DOHH2 (cell line): ENCODE measurements around the gene PRSS12.

ENCODE experiments used
- CTCF ChIP-seq: fragments of 200-600 bp; sonication (generic); IDR thresholded peaks from one replicate; pipeline ENCODE4 v1.5.1; 2014; ENCODE audit warnings: antibody characterized with exemption, mild to moderate bottlenecking, low read depth, low read length; ENCODE audit not compliant: poor library complexity, severe bottlenecking
- EZH2phosphoT487 ChIP-seq: fragments of 200-600 bp; sonication (generic); IDR thresholded peaks from 2 replicates; pipeline ENCODE4 v1.6.1; 2017; ENCODE audit warnings: borderline replicate concordance, mild to moderate bottlenecking, antibody characterized with exemption, low read length, moderate library complexity, mixed read lengths

- TF ChIP-seq CTCF (no peak), EZH2phosphoT487 (no peak)
Observed at GRCh38 chr4:118264096-118264495, 88.7 kb downstream of the PRSS12 start.
